ENCODE data around the gene INPP5K. TPM values are rescaled to one million over a fixed set of nuclear protein-coding genes. Genes with fewer than 3 reads are reported as not detected.
"Not testable (repeated sequence)": the region's sequence is repeated elsewhere in the genome, so short reads cannot be mapped to it uniquely, and the experiment has no call there.

INPP5K gene
- polyA plus RNA-seq, 6 donors from 2014 or later = 57.0 to 102 (median 61.1) TPM

- no peaks in the 10 kb centered on the region for H3K27me3 Mint-ChIP-seq
- H3K27ac Mint-ChIP-seq = peak overlapping the region in 1 of 6 donors; percentile 22
- no peaks in the 10 kb centered on the region for H3K9me3 Mint-ChIP-seq
- no peak for ATAC-seq (ENCODE audit: low read depth in 2 of 2)
- H3K36me3 Mint-ChIP-seq = peaks cover 7 to 11% of the 10 kb centered on the region in 2 donors
- no peak overlapping the region for H3K4me3 Mint-ChIP-seq
- no peak for DNase-seq
- peaks cover 4 to 19% (median 8%) of the 10 kb centered on the region in 3 donors for H3K4me1 Mint-ChIP-seq
Measured at GRCh38 chr17:1509290-1509881, 7.0 kb downstream of the INPP5K start.

DNA sequence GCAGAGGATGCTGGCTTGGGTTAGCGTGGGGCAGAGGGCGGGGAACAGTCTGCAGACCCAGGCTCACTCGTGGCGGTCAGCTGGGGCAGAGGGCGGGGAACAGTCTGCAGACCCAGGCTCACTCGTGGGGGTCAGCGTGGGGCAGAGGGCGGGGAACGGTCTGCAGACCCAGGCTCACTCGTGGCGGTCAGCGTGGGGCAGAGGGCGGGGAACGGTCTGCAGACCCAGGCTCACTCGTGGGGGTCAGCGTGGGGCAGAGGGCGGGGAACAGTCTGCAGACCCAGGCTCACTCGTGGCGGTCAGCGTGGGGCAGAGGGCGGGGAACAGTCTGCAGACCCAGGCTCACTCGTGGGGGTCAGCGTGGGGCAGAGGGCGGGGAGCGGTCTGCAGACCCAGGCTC, 7.7 kb downstream of the INPP5K start:
- Mint-ChIP-seq H3K27ac (peak overlapping the region in 1 of 6 donors; percentile 56), H3K4me1 (peaks cover 4 to 16% (median 10%) of the 10 kb centered on the region in 3 donors), H3K36me3 (peaks cover 14 to 17% of the 10 kb centered on the region in 2 donors)
- ATAC-seq (ENCODE audit: low read depth in 2 of 2); H3K27me3 Mint-ChIP-seq; H3K9me3 Mint-ChIP-seq; DNase-seq; H3K4me3 Mint-ChIP-seq: not testable (repeated sequence)

DNA sequence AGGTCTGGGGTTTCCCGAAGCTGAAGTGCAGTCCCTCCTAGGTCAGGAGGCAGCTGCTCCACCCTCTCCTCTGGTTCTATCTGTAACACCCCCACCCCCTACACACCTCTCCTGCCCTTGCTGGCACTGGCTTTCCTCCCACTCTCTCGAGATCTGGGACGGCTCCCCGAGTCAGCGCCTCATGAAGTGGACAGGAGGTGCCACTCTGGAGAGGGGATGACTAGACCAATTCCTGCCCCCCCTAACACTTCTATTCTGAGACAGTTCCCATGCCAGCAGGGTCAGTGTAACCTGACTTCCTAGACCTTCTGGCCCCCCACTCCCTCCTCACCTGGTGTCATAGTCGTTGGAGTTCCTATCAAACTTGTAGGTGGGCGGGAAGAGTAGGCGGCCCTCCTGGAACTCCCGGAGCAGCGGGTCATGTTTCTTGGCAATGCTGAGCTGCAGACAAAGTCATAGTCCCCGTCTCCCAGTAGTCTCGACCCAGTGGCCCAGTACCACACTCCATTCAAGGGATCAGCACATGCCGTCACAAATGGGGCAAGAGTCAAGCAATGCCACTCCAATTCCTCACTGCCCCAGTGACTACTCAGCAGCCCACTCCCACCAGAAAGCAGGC, 9.7 kb downstream of the INPP5K start:
- ATAC-seq (ENCODE audit: low read depth in 2 of 2) (no peak), DNase-seq (no peak)
- H3K4me3 Mint-ChIP-seq = no peak overlapping the region
- H3K36me3 Mint-ChIP-seq = peaks cover 14 to 15% of the 10 kb centered on the region in 2 donors
- H3K27me3 Mint-ChIP-seq = no peaks in the 10 kb centered on the region
- H3K27ac Mint-ChIP-seq = peak overlapping the region in 1 of 6 donors; percentile 51
- H3K9me3 Mint-ChIP-seq = no peaks in the 10 kb centered on the region
- H3K4me1 Mint-ChIP-seq = peaks cover 4 to 10% (median 8%) of the 10 kb centered on the region in 3 donors

DNA sequence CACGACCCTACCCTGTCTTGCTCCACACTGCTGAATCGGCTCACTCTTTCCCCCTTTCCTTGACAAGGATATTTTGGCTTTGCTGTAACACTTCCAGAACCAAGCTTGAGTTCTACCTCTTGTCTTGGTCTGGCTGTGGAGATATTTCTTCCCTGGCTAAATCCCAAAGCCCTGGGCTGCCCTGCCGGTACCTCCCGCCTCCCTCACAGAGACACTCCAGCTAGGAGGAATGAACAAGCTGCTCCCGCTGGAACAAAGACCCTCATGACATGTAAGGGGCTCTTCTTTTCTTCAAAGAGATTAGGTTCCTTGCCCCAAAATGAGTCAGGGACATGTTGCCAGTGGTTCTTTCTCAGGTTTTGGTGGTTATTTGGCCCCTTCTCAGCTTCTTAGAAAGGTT, 10.8 kb downstream of the INPP5K start:
- H3K9me3 Mint-ChIP-seq = no peaks in the 10 kb centered on the region
- peak overlapping the region in 1 of 8 donors; percentile 2 for H3K4me3 Mint-ChIP-seq
- H3K36me3 Mint-ChIP-seq = peaks cover 14 to 15% of the 10 kb centered on the region in 2 donors
- ATAC-seq (ENCODE audit: low read depth in 2 of 2) = no peak
- H3K4me1 Mint-ChIP-seq = peaks cover 4 to 8% (median 6%) of the 10 kb centered on the region in 3 donors
- H3K27ac Mint-ChIP-seq = no peak overlapping the region
- H3K27me3 Mint-ChIP-seq = no peaks in the 10 kb centered on the region
- DNase-seq = no peak

DNA sequence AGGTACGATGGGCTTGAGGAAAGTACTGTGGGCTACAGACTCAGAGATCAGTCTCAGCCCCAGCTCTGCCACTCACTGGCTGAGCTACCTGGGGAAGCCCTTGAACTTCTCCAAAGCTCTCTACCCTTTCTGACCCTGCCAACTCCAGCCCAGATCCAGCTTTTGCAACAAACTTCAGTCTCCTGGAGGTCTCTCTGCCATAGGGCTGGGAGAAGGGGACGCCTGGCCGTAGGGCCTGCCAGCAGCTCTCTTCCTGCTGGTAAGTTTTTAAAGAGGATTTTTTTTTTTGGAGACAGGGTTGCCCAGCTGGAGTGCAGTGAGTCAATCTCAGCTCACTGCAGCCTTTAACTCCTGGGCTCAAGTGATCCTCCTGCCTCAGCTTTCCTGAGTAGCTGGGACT, 11.5 kb downstream of the INPP5K start:
- Mint-ChIP-seq H3K36me3 (peaks cover 12 to 14% of the 10 kb centered on the region in 2 donors), H3K27ac (peak overlapping the region in 1 of 6 donors; percentile 42)

DNA sequence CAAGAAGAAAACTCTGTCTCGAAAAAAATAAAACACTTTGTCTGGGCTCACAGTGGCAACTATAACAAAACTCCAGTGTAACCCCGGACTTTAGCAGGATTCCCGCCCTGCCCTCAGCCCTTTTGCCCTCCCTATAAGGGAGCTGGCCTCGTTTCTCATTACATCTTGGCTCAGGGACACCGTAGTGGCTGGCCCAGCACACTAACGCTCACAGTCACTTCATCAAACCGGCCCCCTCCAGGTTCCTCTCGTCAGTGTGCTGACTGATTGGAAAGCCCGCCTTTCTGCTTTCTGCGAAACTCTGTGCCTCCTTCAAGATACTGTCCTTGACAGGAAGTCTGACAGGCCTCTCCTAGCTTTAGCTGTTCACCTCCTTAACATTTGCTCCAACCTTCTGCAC, 12.7 kb downstream of the INPP5K start:
- no peak for DNase-seq
- Mint-ChIP-seq H3K36me3 (peaks cover 7 to 14% of the 10 kb centered on the region in 2 donors), H3K27ac (peak overlapping the region in 2 of 6 donors; percentile 9 to 71), H3K4me1 (peaks cover 0 to 8% (median 0%) of the 10 kb centered on the region in 3 donors), H3K27me3 (no peaks in the 10 kb centered on the region), H3K9me3 (no peaks in the 10 kb centered on the region), H3K4me3 (no peak overlapping the region)
- no peak for ATAC-seq (ENCODE audit: low read depth in 2 of 2)

More for the DNA sequence above, 11.5 kb downstream of the INPP5K start:
- Mint-ChIP-seq H3K4me1 (peaks cover 4 to 8% (median 6%) of the 10 kb centered on the region in 3 donors), H3K27me3 (no peaks in the 10 kb centered on the region), H3K4me3 (no peak overlapping the region), H3K9me3 (no peaks in the 10 kb centered on the region)
- ATAC-seq (ENCODE audit: low read depth in 2 of 2) = no peak
- no peak for DNase-seq

GRCh38 chr17:1498869-1499268, 17.5 kb downstream of the INPP5K start:
- peak overlapping the region in 1 of 6 donors; percentile 43 for H3K27ac Mint-ChIP-seq
- DNase-seq = no peak
- peaks cover 2% of the 10 kb centered on the region in 2 donors for H3K36me3 Mint-ChIP-seq
- H3K4me3 Mint-ChIP-seq = no peak overlapping the region
- peaks cover 0 to 2% (median under 1%) of the 10 kb centered on the region in 3 donors for H3K4me1 Mint-ChIP-seq
- no peak for ATAC-seq (ENCODE audit: low read depth in 2 of 2)
- H3K9me3 Mint-ChIP-seq = no peaks in the 10 kb centered on the region
- no peaks in the 10 kb centered on the region for H3K27me3 Mint-ChIP-seq

DNA sequence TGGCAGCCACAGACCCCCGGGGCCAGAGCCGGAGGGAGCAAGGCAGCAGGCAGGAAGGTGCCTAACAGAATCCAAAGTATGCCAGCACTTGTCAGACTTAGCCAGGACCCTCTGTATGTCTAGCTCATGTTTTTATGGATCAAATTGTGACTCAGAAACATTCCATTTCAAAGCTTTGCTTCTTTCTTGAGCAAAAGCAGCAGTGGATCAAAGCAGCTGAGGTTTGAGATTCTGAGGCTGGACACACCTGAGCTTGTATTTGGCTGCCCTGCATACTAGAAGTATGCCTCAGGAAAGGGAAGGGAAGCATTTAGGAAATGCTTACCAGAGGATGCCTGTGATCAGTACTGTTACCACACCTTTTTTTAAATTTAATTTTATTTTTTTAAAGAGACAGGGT, 18.2 kb downstream of the INPP5K start:
- H3K36me3 Mint-ChIP-seq = no peaks in the 10 kb centered on the region
- DNase-seq (no peak), ATAC-seq (ENCODE audit: low read depth in 2 of 2) (no peak)
- peak overlapping the region in 1 of 6 donors; percentile 18 for H3K27ac Mint-ChIP-seq
- H3K4me1 Mint-ChIP-seq = peaks cover 0 to 8% (median 3%) of the 10 kb centered on the region in 3 donors
- H3K4me3 Mint-ChIP-seq = no peak overlapping the region
- H3K27me3 Mint-ChIP-seq = no peaks in the 10 kb centered on the region
- H3K9me3 Mint-ChIP-seq = no peaks in the 10 kb centered on the region

DNA sequence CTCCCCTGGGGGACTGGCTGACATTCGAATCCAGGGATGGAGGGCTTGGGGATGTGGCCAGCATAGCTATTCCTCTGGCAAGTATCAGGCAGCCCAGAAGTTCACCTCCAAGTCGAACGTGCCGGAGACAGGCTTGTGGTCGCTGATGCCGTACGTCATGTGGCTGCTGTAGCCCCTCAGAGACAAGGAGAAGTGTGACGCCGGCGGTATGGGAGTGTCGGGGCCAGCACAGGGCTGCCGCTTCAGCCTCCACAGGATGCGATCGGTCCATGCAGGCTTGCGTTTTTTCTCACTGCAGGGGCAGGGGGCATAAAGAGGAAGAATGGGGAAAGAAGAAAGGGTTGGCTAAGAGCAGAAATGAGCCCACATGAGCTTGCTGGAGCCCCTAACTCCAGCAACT, 18.6 kb downstream of the INPP5K start:
- Mint-ChIP-seq H3K9me3 (no peaks in the 10 kb centered on the region), H3K27me3 (no peaks in the 10 kb centered on the region), H3K4me1 (peaks cover 0 to 12% (median 7%) of the 10 kb centered on the region in 3 donors), H3K36me3 (no peaks in the 10 kb centered on the region), H3K27ac (peak overlapping the region in 2 of 6 donors; percentile 10 to 18), H3K4me3 (peak overlapping the region in 1 of 8 donors; percentile 6)
- no peak for DNase-seq
- ATAC-seq (ENCODE audit: low read depth in 2 of 2) = no peak

GRCh38 chr17:1496869-1497268, 19.5 kb downstream of the INPP5K start:
- ATAC-seq (ENCODE audit: low read depth in 2 of 2) (no peak), DNase-seq (no peak)
- Mint-ChIP-seq H3K9me3 (no peaks in the 10 kb centered on the region), H3K27me3 (no peaks in the 10 kb centered on the region), H3K4me3 (no peak overlapping the region), H3K27ac (peak overlapping the region in 1 of 6 donors; percentile 56), H3K36me3 (no peaks in the 10 kb centered on the region), H3K4me1 (peaks cover 4 to 20% (median 11%) of the 10 kb centered on the region in 3 donors)

- H3K36me3 Mint-ChIP-seq = no peaks in the 10 kb centered on the region
- ATAC-seq (ENCODE audit: low read depth in 2 of 2) = no peak
Measured at GRCh38 chr17:1495265-1495989, 21.0 kb downstream of the INPP5K start.

DNA sequence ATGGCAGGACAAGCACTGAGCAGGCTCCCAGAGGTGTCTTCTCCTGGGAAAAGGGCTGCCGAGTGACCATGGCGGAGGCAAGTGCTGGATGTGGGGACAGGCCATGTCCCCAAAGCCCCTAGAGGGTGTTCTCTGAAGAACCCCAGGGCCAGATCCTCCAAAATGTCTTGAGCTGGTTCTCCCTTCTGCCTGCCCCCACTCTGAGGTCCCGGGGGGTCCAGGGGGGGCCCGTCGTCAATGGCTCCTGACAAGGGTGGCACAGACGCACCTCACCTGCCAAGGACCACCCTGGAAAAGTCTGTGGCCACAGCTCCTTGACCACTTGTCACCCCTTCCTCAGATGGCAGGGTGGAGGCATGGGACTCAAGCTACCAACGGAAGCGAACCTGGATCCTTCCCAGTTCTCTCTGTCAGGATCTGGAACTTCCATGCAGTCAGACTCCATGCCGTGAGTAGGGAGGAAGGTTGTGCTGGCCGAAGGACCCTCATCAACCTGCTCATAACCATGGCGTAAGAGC, 21.6 kb downstream of the INPP5K start:
- H3K9me3 Mint-ChIP-seq = no peaks in the 10 kb centered on the region
- no peaks in the 10 kb centered on the region for H3K36me3 Mint-ChIP-seq
- ATAC-seq (ENCODE audit: low read depth in 2 of 2) (no peak), DNase-seq (no peak)
- H3K4me3 Mint-ChIP-seq = no peak overlapping the region
- peaks cover 14 to 34% (median 22%) of the 10 kb centered on the region in 3 donors for H3K4me1 Mint-ChIP-seq
- no peak overlapping the region for H3K27ac Mint-ChIP-seq
- no peaks in the 10 kb centered on the region for H3K27me3 Mint-ChIP-seq

More at GRCh38 chr17:1495265-1495989, 21.0 kb downstream of the INPP5K start:
- H3K4me3 Mint-ChIP-seq = peak overlapping the region in 1 of 8 donors; percentile 30
- H3K27me3 Mint-ChIP-seq = no peaks in the 10 kb centered on the region
- H3K27ac Mint-ChIP-seq = peak overlapping the region in 1 of 6 donors; percentile 21
- no peak for DNase-seq
- H3K9me3 Mint-ChIP-seq = no peaks in the 10 kb centered on the region
- peaks cover 12 to 28% (median 17%) of the 10 kb centered on the region in 3 donors for H3K4me1 Mint-ChIP-seq

GRCh38 chr17:1494203-1494602, 22.2 kb downstream of the INPP5K start:
- Mint-ChIP-seq H3K4me3 (peak overlapping the region in 5 of 8 donors; percentile 11 to 88 (median 19)), H3K36me3 (no peaks in the 10 kb centered on the region), H3K27me3 (no peaks in the 10 kb centered on the region), H3K9me3 (no peaks in the 10 kb centered on the region), H3K27ac (peak overlapping the region in 1 of 6 donors; percentile 74), H3K4me1 (peaks cover 14 to 40% (median 26%) of the 10 kb centered on the region in 3 donors)
- DNase-seq (no peak), ATAC-seq (ENCODE audit: low read depth in 2 of 2) (no peak)

Data from naive B cell (primary cell).